GM19099 (cell line): ENCODE measurements around the gene ANTXRL.

Experiments
- POLR2A ChIP-seq: IDR thresholded peaks from 3 replicates; pipeline ENCODE4 v1.6.1; 2011; ENCODE audit warnings: low read depth; ENCODE audit not compliant: insufficient read length; ENCODE audit errors: extremely low read depth

Gene ANTXRL

DNA sequence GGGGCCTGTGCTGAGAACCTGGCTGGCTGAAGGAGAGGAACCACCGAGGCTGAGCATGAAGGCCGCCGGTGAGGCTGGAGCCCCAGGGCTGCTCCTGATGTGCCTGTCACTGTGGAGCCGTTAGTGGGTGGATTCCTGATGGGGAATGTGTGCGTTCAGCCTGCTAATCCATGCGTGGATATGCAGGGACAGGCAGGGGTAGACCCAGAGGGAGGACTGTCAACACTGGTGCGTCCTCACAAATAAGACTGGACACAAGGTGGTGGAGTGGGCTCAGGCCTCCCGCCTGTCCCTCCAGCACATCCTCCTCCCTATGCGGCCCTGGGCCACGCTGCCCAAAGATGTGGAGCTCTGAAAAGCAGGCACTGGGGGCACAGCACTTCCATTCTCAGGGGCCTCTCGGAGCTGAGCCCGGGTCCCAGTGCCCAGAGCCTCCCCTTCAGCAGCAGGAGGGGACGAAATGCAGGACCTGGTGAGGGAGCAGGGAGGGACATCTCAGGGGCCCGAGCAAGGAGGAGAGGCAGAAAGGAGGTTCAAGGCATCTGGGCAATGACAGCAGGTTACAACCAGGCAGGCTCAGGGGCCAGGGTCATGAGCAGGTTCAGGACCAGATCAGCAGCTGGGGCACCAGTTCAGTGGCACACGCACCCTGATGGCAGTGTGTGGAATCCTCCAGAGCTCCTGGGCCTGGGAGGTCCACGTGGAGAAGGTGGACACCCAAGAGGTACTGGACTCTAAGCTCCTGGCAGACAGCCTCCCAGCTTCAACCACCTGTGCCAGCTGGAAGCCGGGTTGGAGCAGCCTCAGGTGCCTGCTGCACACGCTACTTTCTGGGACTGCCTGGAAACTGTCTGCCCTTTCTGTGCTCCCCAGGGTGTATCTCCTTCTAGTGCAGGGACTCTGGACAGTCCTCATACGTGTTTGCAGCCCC is 33.5 kb upstream of the ANTXRL start:
- TF ChIP-seq POLR2A, result no peak

DNA sequence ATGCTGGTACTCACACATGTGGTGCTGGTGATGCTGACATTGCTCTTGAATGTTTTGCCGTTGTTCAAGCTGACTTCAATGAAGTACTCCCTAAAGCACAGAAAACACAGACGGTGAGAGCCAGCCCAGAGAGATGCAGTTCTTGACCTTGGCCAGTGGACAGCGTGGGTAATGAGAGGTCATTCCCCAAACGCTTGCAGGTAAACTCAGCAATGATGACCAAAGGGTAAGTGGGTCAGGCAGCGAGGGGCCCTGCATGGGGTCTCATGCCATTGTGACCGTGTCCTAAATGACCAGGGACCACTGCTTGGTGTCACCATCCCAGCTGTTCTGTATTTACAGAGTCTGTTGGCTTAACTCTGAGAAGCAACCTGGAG is 32.8 kb upstream of the ANTXRL start:
- TF ChIP-seq POLR2A, result no peak

DNA sequence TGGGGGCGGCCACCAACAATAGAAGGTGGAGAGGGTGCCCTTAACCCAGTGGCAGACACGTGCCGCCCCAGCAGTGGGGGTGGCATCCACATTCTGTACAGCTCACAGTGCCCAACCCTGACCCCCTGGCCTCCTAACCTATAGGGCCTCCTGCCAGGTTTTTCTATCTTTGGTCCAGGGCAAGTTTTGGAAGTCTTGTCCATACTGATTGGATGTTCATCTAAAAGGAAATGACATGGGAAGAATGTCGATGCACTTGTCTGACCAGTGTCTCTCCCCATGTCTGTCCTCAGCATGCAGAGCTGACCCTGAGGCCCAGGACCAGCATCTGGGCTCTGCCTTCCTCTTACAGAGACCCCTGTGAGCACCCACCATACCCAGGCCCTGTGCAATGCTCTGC is 32.3 kb upstream of the ANTXRL start:
- no peak for TF ChIP-seq POLR2A

DNA sequence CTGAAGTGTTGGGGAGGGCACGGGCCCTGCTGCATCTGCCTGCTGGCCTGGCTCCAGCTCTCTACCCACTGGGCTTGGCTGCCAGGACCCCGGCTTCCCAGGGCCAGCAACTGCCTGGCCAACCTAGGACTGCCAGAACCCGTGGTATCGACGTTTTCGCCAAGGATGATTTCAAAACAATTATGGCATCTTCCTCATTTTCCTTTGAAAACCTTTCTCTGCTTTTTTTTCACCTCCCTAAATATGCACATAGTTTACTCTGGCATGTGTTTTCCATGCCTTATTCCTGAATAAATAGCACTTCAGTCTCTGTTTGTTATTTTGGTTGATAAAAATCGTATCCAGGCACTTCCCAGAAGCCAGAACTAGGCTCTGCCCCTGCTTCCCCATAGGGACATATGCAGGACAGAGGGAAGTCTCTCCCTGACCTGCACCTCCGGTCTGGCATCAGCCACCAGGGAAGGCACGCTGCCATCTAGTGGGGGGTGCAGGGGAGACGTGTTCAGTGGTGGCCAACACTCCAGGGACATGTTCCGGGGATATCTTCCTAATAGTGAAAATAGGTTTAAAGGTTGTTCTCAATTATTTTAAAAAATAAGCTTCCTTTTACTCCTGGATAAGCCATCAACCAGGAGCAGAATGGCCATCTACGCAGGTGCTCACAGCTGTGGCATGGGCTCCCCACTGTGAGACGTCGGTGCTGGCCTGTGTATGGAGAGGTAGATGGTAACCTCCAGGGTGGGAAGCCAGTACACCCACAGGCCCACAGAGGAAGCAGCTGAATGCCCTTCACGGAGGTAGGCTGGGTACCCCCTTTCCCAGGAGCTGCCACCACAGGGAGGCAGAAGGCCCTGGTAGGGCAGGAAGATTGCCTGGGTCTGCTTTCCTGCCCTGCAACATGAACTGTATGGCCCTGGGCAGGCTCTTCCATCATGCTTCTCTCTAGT is 30.7 kb upstream of the ANTXRL start:
- TF ChIP-seq POLR2A, result no peak

- TF ChIP-seq POLR2A, result no peak
These were observed 29.7 kb upstream of the ANTXRL start for GRCh38 chr10:46257099-46257498.

GRCh38 chr10:46263831-46264268 is 22.9 kb upstream of the ANTXRL start:
- TF ChIP-seq POLR2A, result no peak

DNA sequence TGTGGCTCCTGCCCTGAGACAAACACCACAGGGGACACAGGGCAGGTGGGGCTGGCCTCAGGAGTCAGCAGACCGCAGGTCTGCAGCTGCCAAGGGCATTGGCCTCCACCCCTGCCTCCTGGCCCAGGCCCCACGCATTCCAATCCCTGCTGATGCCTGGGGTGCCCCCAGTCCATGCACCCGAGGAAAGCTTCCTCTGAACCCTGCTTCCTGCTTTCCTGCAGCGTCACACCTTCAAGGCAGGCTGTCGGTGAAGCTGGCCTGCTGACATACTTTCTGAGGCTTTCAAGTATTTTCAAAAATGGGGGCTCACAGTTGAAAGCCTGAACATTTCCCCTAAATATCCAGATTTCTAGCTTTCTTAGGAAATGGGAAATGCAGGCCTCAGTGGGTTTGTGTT is 22.5 kb upstream of the ANTXRL start:
- TF ChIP-seq POLR2A, result no peak

DNA sequence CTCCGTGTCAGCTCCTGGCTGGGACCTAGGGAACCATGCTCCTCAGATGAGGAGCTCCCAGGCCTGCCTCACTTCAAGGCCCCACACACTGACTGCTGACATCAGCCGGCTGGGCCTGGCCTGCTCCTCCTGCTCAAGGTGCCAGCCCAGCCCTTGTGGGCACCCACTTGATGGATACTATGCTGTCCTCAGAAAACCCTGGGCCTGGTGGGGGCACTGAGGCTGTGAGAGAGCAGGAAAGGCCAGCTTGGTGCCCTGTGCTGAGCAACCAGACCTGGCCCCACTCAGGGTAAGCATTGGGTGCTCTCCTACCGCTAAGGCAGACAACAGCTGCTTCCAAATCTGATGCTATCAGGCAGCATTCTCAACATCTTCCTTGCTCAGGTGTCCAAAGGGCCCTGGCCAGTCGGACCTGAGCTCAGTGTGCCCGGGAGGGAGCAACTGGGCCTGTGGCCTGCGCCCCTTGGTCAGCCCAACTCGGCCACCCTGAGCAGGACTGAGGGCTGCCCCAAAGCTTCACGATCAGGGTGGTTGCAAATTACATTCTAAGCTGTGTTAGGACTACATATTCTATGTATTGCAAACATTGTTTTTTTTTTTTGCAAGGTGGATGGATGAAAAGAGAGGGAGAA is 21.9 kb upstream of the ANTXRL start:
- no peak for TF ChIP-seq POLR2A

- TF ChIP-seq POLR2A, result no peak
These were observed 20.4 kb upstream of the ANTXRL start for GRCh38 chr10:46266306-46266985.

GRCh38 chr10:46267132-46267985 is 19.4 kb upstream of the ANTXRL start:
- no peak for TF ChIP-seq POLR2A

DNA sequence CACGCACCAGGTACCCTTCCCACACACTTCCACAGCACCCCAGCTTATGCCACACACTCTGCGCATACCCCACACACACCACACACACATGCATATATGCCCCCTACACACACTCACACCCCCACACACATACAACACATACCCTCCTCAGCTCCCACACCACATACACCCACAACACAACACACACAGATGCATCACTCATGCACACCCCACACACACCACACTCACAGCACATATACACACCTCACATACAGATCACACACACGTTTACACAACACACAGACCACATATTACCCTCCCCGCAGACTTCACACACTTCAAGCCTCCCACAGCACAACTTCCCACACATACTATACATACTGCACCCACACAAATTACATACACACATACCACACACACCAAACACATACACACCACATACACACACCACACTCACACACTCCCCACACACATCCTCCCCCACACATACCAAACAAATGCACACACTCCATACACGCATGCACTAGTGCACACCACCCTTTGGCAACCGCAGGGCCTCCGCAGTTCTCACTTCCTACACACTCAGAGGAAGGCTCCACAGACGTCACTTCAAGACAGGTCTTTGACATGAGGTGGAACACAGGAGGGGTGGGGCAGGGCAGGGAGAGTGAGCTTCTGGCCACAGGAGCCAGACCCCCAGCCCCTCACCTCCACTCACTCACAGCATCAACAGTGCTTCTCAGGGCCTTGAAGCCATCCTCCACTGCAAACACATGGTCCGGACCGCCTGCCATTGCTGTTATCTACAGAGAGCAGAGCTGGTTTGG is 18.5 kb upstream of the ANTXRL start:
- no peak for TF ChIP-seq POLR2A

DNA sequence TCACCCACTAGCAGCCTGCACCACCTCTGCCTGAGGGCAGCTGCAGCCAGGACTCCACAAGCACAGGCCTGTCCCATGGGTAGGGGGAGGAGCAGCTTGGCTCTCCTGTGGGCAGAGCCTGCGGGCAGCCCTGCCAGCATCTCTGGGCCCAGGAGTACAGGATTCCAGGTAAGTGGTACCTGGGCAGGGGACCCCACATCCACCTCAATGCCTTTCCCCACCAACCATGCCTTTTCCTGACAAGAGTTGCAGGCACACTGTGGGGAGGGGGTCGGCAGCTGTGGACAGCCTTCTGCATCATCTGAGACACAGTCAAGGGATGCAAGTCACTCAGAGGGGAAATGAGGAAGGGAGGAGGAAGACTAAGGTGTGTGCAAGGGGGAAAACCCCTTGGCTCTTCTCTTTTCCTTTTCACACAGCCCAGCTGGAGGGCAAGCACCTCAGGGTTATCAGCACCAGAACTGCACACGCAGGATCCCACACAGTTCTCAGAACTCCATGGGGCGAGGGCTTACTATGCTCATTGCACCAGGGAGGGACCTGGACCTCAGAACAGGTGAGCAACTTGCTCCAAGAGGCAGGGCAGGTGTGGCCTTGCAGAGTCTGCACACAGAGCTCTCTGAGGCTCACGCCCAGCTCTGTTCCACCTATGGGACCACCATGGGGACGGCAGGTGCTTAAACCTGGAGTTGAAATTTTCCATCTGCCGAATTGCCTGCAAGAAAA is 16.5 kb upstream of the ANTXRL start:
- no peak for TF ChIP-seq POLR2A
